HepG2 (cell line): ENCODE measurements around the gene MEGF11. TPM values are rescaled to one million over a fixed set of nuclear protein-coding genes. Genes with fewer than 3 reads are reported as not detected.

ENCODE experiments used
- ATAC-seq: fragments of 200-7000 bp; cut with Tn5 transposase; 3 replicates; pipeline ENCODE4 v1.9.1; 2020; ENCODE audit warnings: mild to moderate bottlenecking, moderate library complexity
- BruUV-seq: library from RNA; stranded (reverse); fragments of 400-500 nt; replicated peaks from 2 replicates; lab custom pipeline; 2021; lab: Mats Ljungman, UMichigan
- CTCF ChIA-PET: fragments of 300-600 bp; formaldehyde crosslinking; extraction: SDS; loops from one replicate; lab custom pipeline; 2021; ENCODE audit warnings: low total read pairs, inconsistent platforms, low intra/inter-chr PET ratio; lab: Yijun Ruan, JAX
- POLR2A ChIA-PET: fragments of 350-600 bp; sonication (Branson Sonifier 250); formaldehyde crosslinking; loops from one replicate; lab custom pipeline; 2020; ENCODE audit warnings: antibody characterized with exemption, inconsistent platforms; lab: Yijun Ruan, JAX
- DNase-seq: peaks from one replicate; pipeline ENCODE4 v3.0.0-alpha.2; 2015; ENCODE audit warnings: low spot score
- FAIRE-seq: peaks from 3 replicates; lab custom pipeline; 2011; peaks lifted over from hg19 to GRCh38; lab: Jason Lieb, UNC
- H2AFZ ChIP-seq: one replicate; pipeline ENCODE4 v1.6.1; 2011; ENCODE audit warnings: low read length, inconsistent platforms
- H3K27ac ChIP-seq: fragments of 300-600 bp; 3 replicates; pipeline ENCODE4 v1.8.0; 2011; ENCODE audit warnings: mixed run types, mild to moderate bottlenecking, mixed read lengths, low read length, inconsistent platforms; ENCODE audit not compliant: insufficient read depth; ENCODE audit errors: extremely low read length
- H3K27me3 ChIP-seq, 2 experiments: fragments of 200-600 bp in 1 of 2; 2 replicates in 1 of 2; 3 replicates in 1 of 2; pipeline versions ENCODE4 v1.6.0 to v1.8.0; 2011; ENCODE audit warnings: low read length in 2 of 2, mild to moderate bottlenecking in 2 of 2, moderate library complexity in 2 of 2, inconsistent platforms in 1 of 2; ENCODE audit not compliant: insufficient read depth in 2 of 2, control insufficient read depth in 1 of 2
- H3K36me3 ChIP-seq, 2 experiments: fragments of 200-600 bp in 1 of 2; replicated peaks in 1 of 2; 2 replicates in 1 of 2; 3 replicates in 1 of 2; pipeline versions ENCODE4 v1.5.1 to v1.8.0; 2011; ENCODE audit warnings: low read length in 2 of 2, inconsistent platforms in 1 of 2; ENCODE audit not compliant: insufficient read depth in 2 of 2, control insufficient read depth in 1 of 2
- H3K4me1 ChIP-seq: 2 replicates; pipeline ENCODE4 v1.5.1; 2012; ENCODE audit warnings: low read length, inconsistent platforms; ENCODE audit not compliant: insufficient read depth
- H3K4me2 ChIP-seq: 2 replicates; pipeline ENCODE4 v1.6.0; 2011; ENCODE audit warnings: low read depth, low read length, inconsistent platforms
- H3K4me3 ChIP-seq, 3 experiments: fragments of 200-600 bp in 1 of 3; sonication (generic), shearing (Covaris generic) in 1 of 3; replicated peaks in 1 of 3; 2 replicates each; pipeline ENCODE4 v1.5.1; 2011 to 2016; ENCODE audit warnings: low read length in 3 of 3, inconsistent platforms in 2 of 3, low read depth in 2 of 3, mild to moderate bottlenecking in 2 of 3, control low read depth in 1 of 3, mixed read lengths in 1 of 3; ENCODE audit not compliant: insufficient read depth in 1 of 3
- H3K79me2 ChIP-seq: one replicate; pipeline ENCODE4 v1.6.1; 2011; ENCODE audit warnings: low read length, inconsistent platforms; ENCODE audit not compliant: insufficient read depth
- H3K9ac ChIP-seq: 2 replicates; pipeline ENCODE4 v1.6.0; 2011; ENCODE audit warnings: mild to moderate bottlenecking, low read depth, low read length, inconsistent platforms; ENCODE audit not compliant: insufficient read depth
- H3K9me3 ChIP-seq: 2 replicates; pipeline ENCODE4 v1.5.1; 2012; ENCODE audit warnings: mild to moderate bottlenecking, low read length
- H4K20me1 ChIP-seq: 2 replicates; pipeline ENCODE4 v1.6.0; 2011; ENCODE audit warnings: inconsistent platforms, mild to moderate bottlenecking, low read length, moderate library complexity; ENCODE audit not compliant: insufficient read depth
- ATRX ChIP-seq: sonication (generic); formaldehyde crosslinking; IDR thresholded peaks from 2 replicates; pipeline ENCODE4 v1.4.0; 2020; ENCODE audit warnings: missing genetic modification reagents, borderline replicate concordance
- HOMEZ ChIP-seq: IDR thresholded peaks from 2 replicates; pipeline ENCODE4 v1.6.1; 2016; ENCODE audit warnings: low read depth
- PATZ1 ChIP-seq: sonication (generic); formaldehyde crosslinking; IDR thresholded peaks from 2 replicates; pipeline ENCODE4 v1.4.0; 2020; ENCODE audit warnings: missing genetic modification reagents
- SALL1 ChIP-seq: sonication (generic); formaldehyde crosslinking; IDR thresholded peaks from 2 replicates; pipeline ENCODE4 v1.8.0; 2022; ENCODE audit warnings: mild to moderate bottlenecking, missing genetic modification reagents
- SIN3A ChIP-seq: IDR thresholded peaks from 2 replicates; pipeline ENCODE4 v1.6.1; 2011; ENCODE audit warnings: low read depth, mild to moderate bottlenecking, control low read depth, low read length, borderline replicate concordance
- TFDP2 ChIP-seq: sonication (generic); formaldehyde crosslinking; IDR thresholded peaks from 2 replicates; pipeline ENCODE4 v1.4.0; 2020; ENCODE audit warnings: missing genetic modification reagents
- ZMYM3 ChIP-seq: sonication (generic); formaldehyde crosslinking; IDR thresholded peaks from 2 replicates; pipeline ENCODE4 v1.5.1; 2020; ENCODE audit warnings: mild to moderate bottlenecking, missing genetic modification reagents
- ZNF687 ChIP-seq: sonication (generic); formaldehyde crosslinking; IDR thresholded peaks from 2 replicates; pipeline ENCODE4 v1.5.1; 2020; ENCODE audit warnings: mild to moderate bottlenecking, missing genetic modification reagents, moderate library complexity
- ZNF710 ChIP-seq: sonication (generic); formaldehyde crosslinking; IDR thresholded peaks from 2 replicates; pipeline ENCODE4 v1.5.0; 2020; ENCODE audit warnings: mild to moderate bottlenecking, missing genetic modification reagents, borderline replicate concordance
- ZSCAN21 ChIP-seq: sonication (generic); formaldehyde crosslinking; IDR thresholded peaks from 2 replicates; pipeline ENCODE4 v1.8.0; 2022; ENCODE audit warnings: mild to moderate bottlenecking, missing genetic modification reagents, moderate library complexity, borderline replicate concordance
- WGBS: methylation state at CpG from one replicate; pipeline ENCODE4 v1.1.6; 2017; ENCODE audit warnings: low lambda C conversion rate; 5-methylcytosine and 5-hydroxymethylcytosine counted together
- in situ Hi-C: cut with HindIII; loops from 2 replicates; pipeline ENCODE4 v1.10.0; 2017; ENCODE audit warnings: low pct_unique_long_range_greater_than_20kb; ENCODE audit not compliant: extremely low pct_ligation_motif_present
- intact Hi-C: fragments of 100-400 bp; cut with micrococcal nuclease; formaldehyde crosslinking; loops from one replicate; pipeline ENCODE4 v1.10.0; 2022; ENCODE audit not compliant: unreplicated experiment
- polyA plus RNA-seq, 8 experiments: library from polyadenylated mRNA; depleted of rRNA in 3 of 8; stranded (reverse) in 7 of 8; unstranded in 1 of 8; fragments of >200 nt; fragmentation: Illumina TruSeq in 4 of 8; extraction: Trizol in 4 of 8; gene quantifications; 2 replicates each; pipeline versions ENCODE4 v1.2.1 to v1.2.3, GENCODE V29; 2011 to 2016; ENCODE audit warnings: low read depth in 4 of 8, missing spikeins in 1 of 8, mixed read lengths in 1 of 8; ENCODE audit not compliant: insufficient read depth in 1 of 8
- total RNA-seq, 5 experiments: library from RNA; depleted of rRNA; stranded (reverse); fragments of >200 nt; fragmentation: Illumina TruSeq; extraction: Trizol; gene quantifications; 2 replicates each; pipeline ENCODE4 v1.2.3, GENCODE V29; 2016; ENCODE audit warnings: low read depth in 1 of 5

MEGF11 gene
- total and polyA plus RNA-seq, 2 of the 13 experiments (the other 11 are each of a cell fraction or from before 2014, with no cell fraction given) = not detected

GRCh38 chr15:66294157-66294931, 40.8 kb upstream of the MEGF11 start:
- Histone ChIP-seq H3K9me3 (no peaks in the 10 kb centered on the region), H3K36me3 (peaks cover 1 to 15% of the 10 kb centered on the region in 2 experiments; a peak in 2 of 5 replicates), H2AFZ (peak overlapping the region; percentile 85), H4K20me1 (no peaks in the 10 kb centered on the region), H3K27ac (peak overlapping the region; percentile 91), H3K79me2 (peaks cover 36% of the 10 kb centered on the region), H3K4me3 (peak overlapping the region; percentile 69 to 86 (median 82)), H3K9ac (peak overlapping the region; percentile 93), H3K4me2 (peak overlapping the region; percentile 94), H3K4me1 (peaks cover 39% of the 10 kb centered on the region), H3K27me3 (no peaks in the 10 kb centered on the region; a peak in 1 of 5 replicates)
- intact Hi-C loops (loop anchor here (10.0 kb wide), 1 partner anchor 90 kb away; the partner anchor contains the start of gene MAP2K1), in situ Hi-C loops (no loop called here)
- peak; percentile 33 for DNase-seq
- ChIA-PET POLR2A (interaction anchor here (0.6 to 1.0 kb wide), 4 partner anchors 62 to 288 kb away, joined by 3 to 4 read pairs (median 3); partner anchors contain the start of genes MAP2K1, TIPIN and ZWILCH), CTCF (no interaction called here)
- FAIRE-seq = no peak
- ATAC-seq = peak; percentile 70
- 5% methylated on average over 7 of the region's 16 CpGs for WGBS
- no TSS peak for BruUV-seq
- peak; percentile 63 for TF ChIP-seq ZNF687 (CRISPR knock-in tag)
- no peak; the same call in 1 of the 2 replicates for TF ChIP-seq ZSCAN21
- TF ChIP-seq PATZ1 = peak; percentile 8; the same call in 1 of the 2 replicates
- TF ChIP-seq ATRX (CRISPR knock-in tag) = no peak
- no peak for TF ChIP-seq ZNF710 (CRISPR knock-in tag)
- peak; percentile 7; the same call in 1 of the 2 replicates for TF ChIP-seq TFDP2 (CRISPR knock-in tag)
- no peak for TF ChIP-seq ZMYM3 (CRISPR knock-in tag)
- no peak for TF ChIP-seq HOMEZ (CRISPR knock-in tag)
- peak; percentile 12; the same call in 1 of the 2 replicates for TF ChIP-seq SIN3A
- TF ChIP-seq SALL1 (CRISPR knock-in tag) = peak; percentile 32; the same call in 1 of the 2 replicates
